HL-60 (cell line): ENCODE results near the gene ACO1.
A peak's percentile ranks its signal among the peaks of the same experiment; 100 is the strongest.

Source experiments
- DNase-seq, 2 experiments: peaks; one replicate each; pipeline ENCODE4 v3.0.0-alpha.2; 2010 to 2020; ENCODE audit warnings: low read depth in 1 of 2, low spot score in 1 of 2
- H3K27ac ChIP-seq: fragments of 250-450 bp; sonication (Bioruptor Pico); replicated peaks from 2 replicates; pipeline ENCODE4 v1.5.1; 2020; ENCODE audit warnings: mild to moderate bottlenecking, moderate library complexity
- H3K27me3 ChIP-seq: fragments of 250-450 bp; sonication (Bioruptor Pico); 2 replicates; pipeline ENCODE4 v1.5.1; 2021; ENCODE audit warnings: mild to moderate bottlenecking, moderate library complexity; ENCODE audit not compliant: insufficient read depth, poor library complexity, severe bottlenecking
- H3K4me3 ChIP-seq: replicated peaks from 2 replicates; pipeline ENCODE4 v1.5.1; 2011; ENCODE audit warnings: mild to moderate bottlenecking, control low read depth, low read length; ENCODE audit not compliant: insufficient read depth
- GABPA ChIP-seq: IDR thresholded peaks from 2 replicates; pipeline ENCODE4 v1.6.1; 2012; ENCODE audit warnings: low read depth
- POLR2AphosphoS5 ChIP-seq: IDR thresholded peaks from 2 replicates; pipeline ENCODE4 v1.6.1; 2012; ENCODE audit warnings: low read depth
- SPI1 ChIP-seq: IDR thresholded peaks from 2 replicates; pipeline ENCODE4 v1.6.1; 2012; ENCODE audit warnings: low read depth, mild to moderate bottlenecking, borderline replicate concordance
- TF ChIP-seq, protein P1 (sequence below): IDR thresholded peaks from 2 replicates; pipeline ENCODE4 v1.6.1; 2012; ENCODE audit warnings: low read depth; ENCODE audit not compliant: insufficient replicate concordance
- TF ChIP-seq, protein P2 (sequence below): IDR thresholded peaks from one replicate; pipeline ENCODE4 v1.5.1; 2011; ENCODE audit warnings: low read length, control low read depth, inconsistent platforms; ENCODE audit not compliant: insufficient read depth

Gene ACO1

DNA sequence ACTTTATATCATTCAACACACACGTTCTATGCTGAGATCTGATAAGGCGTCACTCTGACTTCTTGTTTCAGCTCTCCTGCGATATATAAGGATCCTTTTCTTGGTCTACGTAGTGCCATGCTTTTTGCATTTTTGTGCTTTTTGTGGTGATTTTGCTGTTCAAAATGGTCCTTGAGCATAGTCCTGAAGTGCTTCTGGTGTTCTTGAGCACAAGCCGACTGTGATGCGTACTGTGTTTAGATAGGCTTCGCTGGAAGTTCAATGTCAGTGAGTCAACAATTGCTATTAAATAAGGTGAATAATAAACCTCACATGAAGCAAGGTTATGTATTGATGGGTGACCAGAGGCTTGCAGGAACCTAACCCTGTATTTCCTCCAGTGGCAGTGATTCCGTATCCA lies 46.8 kb downstream of the ACO1 start:
- DNase-seq, result no peak
- no peaks in the 10 kb centered on the region for H3K27me3 ChIP-seq
- no peak overlapping the region for H3K27ac ChIP-seq
- TF ChIP-seq, protein P1, sequence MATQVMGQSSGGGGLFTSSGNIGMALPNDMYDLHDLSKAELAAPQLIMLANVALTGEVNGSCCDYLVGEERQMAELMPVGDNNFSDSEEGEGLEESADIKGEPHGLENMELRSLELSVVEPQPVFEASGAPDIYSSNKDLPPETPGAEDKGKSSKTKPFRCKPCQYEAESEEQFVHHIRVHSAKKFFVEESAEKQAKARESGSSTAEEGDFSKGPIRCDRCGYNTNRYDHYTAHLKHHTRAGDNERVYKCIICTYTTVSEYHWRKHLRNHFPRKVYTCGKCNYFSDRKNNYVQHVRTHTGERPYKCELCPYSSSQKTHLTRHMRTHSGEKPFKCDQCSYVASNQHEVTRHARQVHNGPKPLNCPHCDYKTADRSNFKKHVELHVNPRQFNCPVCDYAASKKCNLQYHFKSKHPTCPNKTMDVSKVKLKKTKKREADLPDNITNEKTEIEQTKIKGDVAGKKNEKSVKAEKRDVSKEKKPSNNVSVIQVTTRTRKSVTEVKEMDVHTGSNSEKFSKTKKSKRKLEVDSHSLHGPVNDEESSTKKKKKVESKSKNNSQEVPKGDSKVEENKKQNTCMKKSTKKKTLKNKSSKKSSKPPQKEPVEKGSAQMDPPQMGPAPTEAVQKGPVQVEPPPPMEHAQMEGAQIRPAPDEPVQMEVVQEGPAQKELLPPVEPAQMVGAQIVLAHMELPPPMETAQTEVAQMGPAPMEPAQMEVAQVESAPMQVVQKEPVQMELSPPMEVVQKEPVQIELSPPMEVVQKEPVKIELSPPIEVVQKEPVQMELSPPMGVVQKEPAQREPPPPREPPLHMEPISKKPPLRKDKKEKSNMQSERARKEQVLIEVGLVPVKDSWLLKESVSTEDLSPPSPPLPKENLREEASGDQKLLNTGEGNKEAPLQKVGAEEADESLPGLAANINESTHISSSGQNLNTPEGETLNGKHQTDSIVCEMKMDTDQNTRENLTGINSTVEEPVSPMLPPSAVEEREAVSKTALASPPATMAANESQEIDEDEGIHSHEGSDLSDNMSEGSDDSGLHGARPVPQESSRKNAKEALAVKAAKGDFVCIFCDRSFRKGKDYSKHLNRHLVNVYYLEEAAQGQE, result no peak
- TF ChIP-seq GABPA, result no peak
- TF ChIP-seq, protein P2, sequence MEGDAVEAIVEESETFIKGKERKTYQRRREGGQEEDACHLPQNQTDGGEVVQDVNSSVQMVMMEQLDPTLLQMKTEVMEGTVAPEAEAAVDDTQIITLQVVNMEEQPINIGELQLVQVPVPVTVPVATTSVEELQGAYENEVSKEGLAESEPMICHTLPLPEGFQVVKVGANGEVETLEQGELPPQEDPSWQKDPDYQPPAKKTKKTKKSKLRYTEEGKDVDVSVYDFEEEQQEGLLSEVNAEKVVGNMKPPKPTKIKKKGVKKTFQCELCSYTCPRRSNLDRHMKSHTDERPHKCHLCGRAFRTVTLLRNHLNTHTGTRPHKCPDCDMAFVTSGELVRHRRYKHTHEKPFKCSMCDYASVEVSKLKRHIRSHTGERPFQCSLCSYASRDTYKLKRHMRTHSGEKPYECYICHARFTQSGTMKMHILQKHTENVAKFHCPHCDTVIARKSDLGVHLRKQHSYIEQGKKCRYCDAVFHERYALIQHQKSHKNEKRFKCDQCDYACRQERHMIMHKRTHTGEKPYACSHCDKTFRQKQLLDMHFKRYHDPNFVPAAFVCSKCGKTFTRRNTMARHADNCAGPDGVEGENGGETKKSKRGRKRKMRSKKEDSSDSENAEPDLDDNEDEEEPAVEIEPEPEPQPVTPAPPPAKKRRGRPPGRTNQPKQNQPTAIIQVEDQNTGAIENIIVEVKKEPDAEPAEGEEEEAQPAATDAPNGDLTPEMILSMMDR, result no peak
- TF ChIP-seq POLR2AphosphoS5, result no peak
- TF ChIP-seq SPI1, result no peak
- H3K4me3 ChIP-seq, result no peak overlapping the region

DNA sequence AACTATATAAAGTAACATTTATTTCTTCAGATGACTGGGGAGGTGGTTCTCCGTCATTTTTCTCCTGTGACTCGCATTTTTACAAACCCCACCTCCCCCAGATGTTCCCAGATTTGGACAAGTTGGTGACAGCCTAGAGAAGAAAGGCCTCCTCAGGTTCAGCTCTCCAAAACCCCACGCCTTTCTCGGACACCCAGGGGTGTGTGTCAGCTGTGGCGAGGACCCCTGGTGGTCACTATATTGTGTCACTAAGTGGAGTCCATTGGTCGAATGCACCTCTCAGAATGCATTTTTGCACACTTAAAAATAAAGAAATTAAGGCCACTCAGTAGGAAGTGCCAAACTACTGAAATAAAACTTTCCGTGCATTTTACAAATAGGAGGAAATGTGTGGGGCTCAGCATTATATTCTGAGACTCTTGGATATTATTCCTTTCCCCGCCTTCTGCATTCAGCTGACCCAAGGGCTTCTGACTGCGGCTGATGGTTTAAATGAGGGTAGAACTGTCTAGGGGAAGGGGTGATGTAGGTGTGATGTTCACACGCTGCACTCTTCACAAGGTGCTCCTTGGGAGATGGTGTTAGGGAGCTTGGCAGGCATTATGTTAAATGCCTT lies 47.6 kb downstream of the ACO1 start:
- Histone ChIP-seq H3K4me3 (no peak overlapping the region), H3K27ac (no peak overlapping the region), H3K27me3 (no peaks in the 10 kb centered on the region)
- DNase-seq, result peak in 1 of 2 experiments; percentile 5
- no peak for TF ChIP-seq GABPA
- TF ChIP-seq, protein P2, result peak; percentile 24

DNA sequence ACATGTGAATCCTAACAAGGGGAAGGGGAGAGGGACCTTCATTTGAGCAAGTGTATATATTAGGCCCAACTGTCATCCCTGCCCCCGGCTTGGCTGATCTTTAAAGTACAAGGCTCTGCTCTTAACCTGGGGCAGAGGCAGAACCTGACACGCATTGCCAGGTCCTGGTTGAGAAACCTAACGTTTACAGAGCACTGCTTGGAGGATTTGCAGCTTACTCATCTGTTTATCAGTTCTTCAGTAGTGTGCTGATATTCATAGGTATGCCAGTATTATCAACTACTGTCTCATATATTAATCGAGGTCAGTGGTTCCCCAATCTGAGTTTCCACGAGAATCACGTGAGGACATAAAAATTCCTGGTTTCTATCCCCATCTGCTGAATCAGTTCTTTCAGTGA lies 50.4 kb downstream of the ACO1 start:
- Histone ChIP-seq H3K27ac (no peak overlapping the region), H3K27me3 (no peaks in the 10 kb centered on the region), H3K4me3 (no peak overlapping the region)
- no peak for TF ChIP-seq SPI1
- TF ChIP-seq, protein P1, result no peak
- TF ChIP-seq, protein P2, result no peak
- no peak for TF ChIP-seq POLR2AphosphoS5
- no peak for TF ChIP-seq GABPA
- DNase-seq, result no peak

DNA sequence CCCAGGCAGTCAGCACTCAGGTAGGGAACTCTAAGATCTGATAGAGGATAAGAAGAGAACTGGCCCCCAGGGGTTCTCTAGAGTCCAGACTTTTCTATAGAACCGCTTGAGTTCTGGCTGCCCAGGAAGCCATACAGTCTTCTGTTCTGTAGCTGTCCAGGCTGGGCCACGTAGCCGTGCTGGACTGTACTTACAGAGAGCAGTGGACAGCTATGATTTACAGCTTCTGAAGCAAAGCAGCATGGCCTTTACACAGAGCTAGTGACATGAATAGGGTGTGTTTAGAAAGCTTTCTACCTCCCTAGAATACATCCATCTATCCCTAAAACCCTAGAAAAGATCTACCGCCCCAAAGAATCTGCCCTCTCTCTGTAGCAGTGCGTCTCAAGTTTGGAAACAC lies 57.2 kb downstream of the ACO1 start:
- DNase-seq, result no peak
- Histone ChIP-seq H3K4me3 (no peak overlapping the region), H3K27ac (no peak overlapping the region), H3K27me3 (no peaks in the 10 kb centered on the region)
- TF ChIP-seq SPI1, result no peak
- TF ChIP-seq POLR2AphosphoS5, result no peak
- no peak for TF ChIP-seq GABPA
- TF ChIP-seq, protein P2, result no peak
- TF ChIP-seq, protein P1, result no peak
